ENCODE measurements around the gene KCNQ1.

The KCNQ1 gene

DNA sequence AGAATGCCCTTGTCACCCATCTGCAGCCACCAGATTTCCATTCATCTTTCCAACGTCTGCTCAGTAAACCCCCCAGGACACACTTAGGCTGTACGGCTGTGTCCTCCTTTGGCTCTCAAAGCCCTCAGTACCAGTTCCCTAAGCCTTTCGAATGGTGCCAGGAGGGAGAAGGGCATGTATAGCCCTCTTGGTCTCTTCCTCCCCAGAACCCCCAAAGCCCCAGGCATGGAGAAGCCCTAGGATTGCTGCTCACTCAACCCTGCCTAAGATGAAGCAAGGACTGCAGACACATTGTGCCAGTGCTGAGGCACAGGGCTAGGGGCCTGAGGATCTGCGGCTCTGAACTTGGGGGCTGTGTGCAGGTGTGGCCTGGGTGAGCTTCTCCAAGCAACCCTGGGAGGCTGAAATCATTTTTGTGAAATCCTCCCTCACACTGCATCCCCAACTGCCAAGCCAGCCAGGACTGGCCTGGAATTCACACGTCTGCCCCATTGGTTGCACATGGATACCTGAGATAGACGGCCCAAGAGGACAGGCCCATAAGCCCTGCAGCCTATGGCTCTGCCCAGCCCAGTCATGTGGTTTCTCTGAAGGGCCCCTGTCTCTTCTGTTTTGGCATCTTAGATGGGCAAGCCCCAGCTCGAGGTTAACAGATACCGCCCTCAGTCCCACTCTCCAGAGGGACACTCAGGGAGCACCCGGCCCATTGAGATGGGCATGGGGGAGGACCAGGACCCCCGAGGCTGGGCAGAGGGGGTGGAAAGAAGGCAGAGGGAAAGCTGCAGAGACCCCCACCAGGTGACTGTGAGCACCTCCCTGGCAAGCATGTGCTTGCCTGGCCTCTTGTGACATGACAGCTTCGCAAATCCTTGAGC lies 221.0 kb downstream of the KCNQ1 start:
- TF ChIP-seq, protein P1, sequence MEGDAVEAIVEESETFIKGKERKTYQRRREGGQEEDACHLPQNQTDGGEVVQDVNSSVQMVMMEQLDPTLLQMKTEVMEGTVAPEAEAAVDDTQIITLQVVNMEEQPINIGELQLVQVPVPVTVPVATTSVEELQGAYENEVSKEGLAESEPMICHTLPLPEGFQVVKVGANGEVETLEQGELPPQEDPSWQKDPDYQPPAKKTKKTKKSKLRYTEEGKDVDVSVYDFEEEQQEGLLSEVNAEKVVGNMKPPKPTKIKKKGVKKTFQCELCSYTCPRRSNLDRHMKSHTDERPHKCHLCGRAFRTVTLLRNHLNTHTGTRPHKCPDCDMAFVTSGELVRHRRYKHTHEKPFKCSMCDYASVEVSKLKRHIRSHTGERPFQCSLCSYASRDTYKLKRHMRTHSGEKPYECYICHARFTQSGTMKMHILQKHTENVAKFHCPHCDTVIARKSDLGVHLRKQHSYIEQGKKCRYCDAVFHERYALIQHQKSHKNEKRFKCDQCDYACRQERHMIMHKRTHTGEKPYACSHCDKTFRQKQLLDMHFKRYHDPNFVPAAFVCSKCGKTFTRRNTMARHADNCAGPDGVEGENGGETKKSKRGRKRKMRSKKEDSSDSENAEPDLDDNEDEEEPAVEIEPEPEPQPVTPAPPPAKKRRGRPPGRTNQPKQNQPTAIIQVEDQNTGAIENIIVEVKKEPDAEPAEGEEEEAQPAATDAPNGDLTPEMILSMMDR (IDR thresholded peaks at IDR 0.05; ENCODE audit: low read depth, low read length) = no peak
- no peak for DNase-seq (ENCODE audit: extremely low read depth, low read depth)

DNA sequence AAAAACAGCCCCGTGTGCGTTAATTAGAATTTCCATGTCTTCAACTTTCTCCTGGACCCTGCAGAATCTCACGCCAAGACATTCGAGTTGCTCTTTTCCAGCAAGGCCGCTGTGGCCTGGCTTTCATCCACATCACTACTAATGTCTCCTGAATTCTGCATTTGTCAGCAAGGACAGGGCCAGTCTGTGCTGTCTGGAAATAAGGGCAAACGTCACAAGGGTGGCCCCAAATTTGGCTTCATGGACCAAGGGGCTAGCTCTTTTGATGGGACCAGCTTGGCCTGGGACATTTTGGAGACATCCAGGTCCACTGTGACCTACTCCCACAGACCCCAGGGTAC lies 221.6 kb downstream of the KCNQ1 start:
- TF ChIP-seq, protein P1 (IDR thresholded peaks at IDR 0.05; ENCODE audit: low read depth, low read length) = no peak
- no peak for DNase-seq (ENCODE audit: extremely low read depth, low read depth)

DNA sequence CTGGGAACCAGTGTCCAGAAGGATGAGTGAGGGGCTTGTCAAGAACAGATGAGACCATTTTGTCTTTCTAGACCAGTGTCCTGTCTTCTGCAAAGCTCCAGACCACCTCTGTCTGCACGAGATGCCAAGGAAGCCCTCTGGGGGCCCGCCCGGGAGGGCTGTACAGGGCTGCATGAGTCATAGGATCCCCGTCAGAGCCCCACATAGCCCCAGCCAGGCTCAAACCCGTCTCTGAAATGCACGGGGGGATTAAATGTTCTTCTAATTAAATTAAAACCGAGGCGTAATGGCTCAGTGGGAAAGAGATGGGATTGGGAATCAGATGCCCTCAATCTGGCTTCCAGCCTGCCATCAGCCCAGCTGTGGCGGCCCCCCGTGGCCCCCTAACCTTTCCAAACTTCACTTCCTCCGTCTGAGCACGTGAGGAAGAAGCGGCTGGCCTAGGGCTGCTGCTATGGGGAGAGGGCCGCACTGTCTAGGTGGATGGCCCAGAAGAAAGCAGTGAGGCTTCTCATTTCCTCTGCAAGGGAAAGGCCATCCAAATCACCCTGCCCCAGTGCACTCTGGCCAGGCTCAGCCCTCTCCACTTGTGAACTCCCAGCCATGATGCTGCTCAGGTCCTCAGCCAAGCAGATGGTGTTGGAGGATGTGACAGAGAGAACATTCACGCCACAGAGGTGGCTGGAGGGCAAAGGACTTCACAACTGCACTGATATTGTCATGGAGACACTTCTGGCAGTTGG lies 222.2 kb downstream of the KCNQ1 start:
- TF ChIP-seq, protein P1 (IDR thresholded peaks at IDR 0.05; ENCODE audit: low read depth, low read length) = no peak
- no peak for DNase-seq (ENCODE audit: extremely low read depth, low read depth)

DNA sequence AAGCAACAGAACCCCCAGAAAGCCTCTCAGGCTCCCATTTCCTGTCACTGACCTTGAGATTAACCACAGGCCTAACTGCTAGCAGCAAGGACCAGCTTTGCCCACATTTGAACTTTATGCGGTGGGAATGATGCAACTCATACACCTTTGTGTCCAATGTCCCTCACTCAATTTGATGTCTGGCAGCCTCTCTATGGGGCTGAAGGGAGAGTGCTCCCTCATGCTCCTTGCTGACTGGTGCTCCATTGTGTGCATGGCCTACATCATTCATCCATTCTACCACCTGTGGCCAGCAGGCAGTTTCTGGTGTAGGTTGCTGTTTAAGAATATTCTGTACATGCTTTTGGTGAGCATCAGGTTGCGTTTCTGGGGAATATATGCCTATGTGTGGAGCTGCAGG lies 223.1 kb downstream of the KCNQ1 start:
- DNase-seq (ENCODE audit: extremely low read depth, low read depth) = no peak
- TF ChIP-seq, protein P1 (IDR thresholded peaks at IDR 0.05; ENCODE audit: low read depth, low read length) = no peak

DNA sequence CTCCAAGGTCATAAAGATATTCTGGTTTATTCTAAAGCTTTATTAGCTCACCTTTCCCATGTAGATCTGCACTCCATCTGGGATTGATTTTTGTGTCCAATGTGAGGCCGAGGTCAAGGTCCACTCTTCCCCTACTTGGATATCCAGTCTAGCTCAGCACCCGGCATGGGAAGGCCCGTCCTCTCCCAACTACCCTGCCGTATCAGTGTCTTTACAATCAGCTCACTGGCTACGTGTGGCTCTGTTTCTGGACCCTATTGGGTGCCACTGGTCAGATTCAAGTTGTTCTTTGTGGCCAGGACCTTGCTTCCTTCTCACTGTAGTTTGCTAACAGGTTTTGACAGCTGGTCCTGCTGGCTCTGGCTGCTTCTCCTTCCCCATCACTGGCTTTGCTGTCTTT lies 224.1 kb downstream of the KCNQ1 start:
- TF ChIP-seq, protein P1 (IDR thresholded peaks at IDR 0.05; ENCODE audit: low read depth, low read length) = no peak
- no peak for DNase-seq (ENCODE audit: extremely low read depth, low read depth)

DNA sequence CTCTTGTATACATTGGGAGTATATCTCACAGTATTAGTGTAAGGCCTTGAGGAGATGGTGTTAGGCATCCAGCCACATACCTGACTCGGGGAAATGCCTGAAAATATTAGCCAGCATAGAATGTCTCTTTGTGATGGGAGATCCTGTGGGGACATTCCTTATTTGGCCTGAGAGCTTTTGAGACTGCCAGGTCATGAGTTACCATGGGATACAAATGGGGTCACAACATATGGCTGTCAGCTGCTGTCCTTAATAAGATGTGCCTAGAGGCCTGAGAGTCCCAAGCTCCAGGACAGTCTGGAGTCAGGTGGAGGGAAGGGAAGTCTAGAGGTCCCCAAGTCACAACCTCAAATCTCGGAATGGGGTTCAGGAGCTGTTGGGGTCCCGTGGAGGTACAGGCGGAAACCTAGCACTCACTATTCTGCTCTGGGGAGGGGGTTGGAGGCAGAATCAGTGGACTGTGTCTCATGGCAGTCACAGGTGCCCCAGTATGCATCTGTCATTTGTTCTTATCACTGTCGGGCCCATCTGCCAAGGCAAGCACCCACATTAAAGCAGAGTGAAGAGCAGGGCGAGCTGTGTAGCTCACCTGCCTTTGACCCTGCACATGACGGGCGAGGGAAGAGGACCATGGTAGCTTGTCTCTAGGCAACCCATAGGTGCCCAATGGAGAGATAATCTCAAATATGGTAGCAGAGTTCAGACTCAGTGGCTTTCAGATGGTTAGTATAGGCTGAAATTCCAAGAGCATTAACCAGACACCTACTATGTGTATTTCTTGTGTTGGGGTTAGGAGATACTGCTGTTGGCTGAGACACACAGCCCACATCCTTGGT lies 225.0 kb downstream of the KCNQ1 start:
- no peak for DNase-seq (ENCODE audit: extremely low read depth, low read depth)
- TF ChIP-seq, protein P1 (IDR thresholded peaks at IDR 0.05; ENCODE audit: low read depth, low read length) = no peak
